ENCODE measurements around the gene CLCN1. TPM values are rescaled to one million over a fixed set of nuclear protein-coding genes. Genes with fewer than 3 reads are reported as not detected.
"Not testable (repeated sequence)": the region's sequence is repeated elsewhere in the genome, so short reads cannot be mapped to it uniquely, and the experiment has no call there.

Gene CLCN1
- total RNA-seq, 1 donor from 2014 or later = not detected

DNA sequence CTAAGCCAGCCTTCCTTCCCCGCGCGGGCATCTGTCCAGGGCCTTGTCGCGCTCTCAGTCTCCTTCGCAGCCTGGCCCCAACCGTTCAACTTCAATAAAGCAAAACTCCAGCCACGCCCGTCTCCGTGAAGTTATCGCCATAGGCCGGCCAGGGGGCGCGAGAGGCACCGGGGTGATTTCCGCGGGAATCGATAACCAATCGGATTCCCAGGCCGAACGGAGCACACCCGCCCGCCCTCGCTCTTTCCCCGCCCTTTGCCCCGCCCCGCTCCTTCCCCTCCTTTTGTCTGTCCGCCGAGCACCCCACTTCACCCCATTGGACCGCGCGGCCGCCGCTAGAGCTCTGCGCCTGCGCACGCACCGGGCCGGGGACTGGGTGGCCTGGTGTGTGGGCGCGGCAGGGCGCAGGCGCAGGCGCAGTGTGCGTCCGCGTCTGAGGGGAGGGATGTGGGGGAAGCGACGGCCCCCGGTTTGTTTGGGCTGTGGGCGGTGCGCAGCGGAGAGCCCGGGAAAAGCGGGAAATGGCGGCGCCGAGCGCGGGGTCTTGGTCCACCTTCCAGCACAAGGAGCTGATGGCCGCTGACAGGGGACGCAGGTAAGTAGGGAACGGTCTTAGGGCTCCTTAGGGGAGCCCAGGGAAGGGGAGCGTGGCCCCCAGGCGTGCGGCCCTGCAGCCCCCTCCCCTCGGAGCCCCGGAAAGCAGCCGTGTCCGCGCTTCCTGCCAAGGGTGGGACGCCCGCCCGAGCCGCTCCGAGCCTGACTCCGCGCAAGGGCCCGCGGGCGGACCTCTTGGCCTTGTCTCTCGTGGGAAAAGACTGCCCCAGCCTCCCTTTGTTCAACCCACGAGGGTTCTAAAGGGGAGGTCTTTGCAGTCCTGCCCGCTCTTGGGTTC, 27.7 kb upstream of the CLCN1 start, which contains the start of gene CASP2:
CASP2 (plus strand) TSS at position 417 of the 892 bp plus-strand sequence; CDS start at position 522, 105 bp downstream.
- Mint-ChIP-seq H3K27ac (ENCODE audit: unreplicated experiment) (peak within 1 kb of the TSS; percentile 90), H3K4me3 (ENCODE audit: unreplicated experiment) (peak within 1 kb of the TSS; percentile 87), H3K36me3 (ENCODE audit: unreplicated experiment) (peaks cover 14% of the 10 kb centered on the region), H3K27me3 (ENCODE audit: unreplicated experiment) (no peaks in the 10 kb centered on the region), H3K9me3 (ENCODE audit: unreplicated experiment) (no peaks in the 10 kb centered on the region), H3K4me1 (ENCODE audit: unreplicated experiment) (peaks cover 38% of the 10 kb centered on the region)
- DNase-seq (ENCODE audit: extremely low spot score, unreplicated experiment) = peak; percentile 99
- TF ChIP-seq, protein P1, sequence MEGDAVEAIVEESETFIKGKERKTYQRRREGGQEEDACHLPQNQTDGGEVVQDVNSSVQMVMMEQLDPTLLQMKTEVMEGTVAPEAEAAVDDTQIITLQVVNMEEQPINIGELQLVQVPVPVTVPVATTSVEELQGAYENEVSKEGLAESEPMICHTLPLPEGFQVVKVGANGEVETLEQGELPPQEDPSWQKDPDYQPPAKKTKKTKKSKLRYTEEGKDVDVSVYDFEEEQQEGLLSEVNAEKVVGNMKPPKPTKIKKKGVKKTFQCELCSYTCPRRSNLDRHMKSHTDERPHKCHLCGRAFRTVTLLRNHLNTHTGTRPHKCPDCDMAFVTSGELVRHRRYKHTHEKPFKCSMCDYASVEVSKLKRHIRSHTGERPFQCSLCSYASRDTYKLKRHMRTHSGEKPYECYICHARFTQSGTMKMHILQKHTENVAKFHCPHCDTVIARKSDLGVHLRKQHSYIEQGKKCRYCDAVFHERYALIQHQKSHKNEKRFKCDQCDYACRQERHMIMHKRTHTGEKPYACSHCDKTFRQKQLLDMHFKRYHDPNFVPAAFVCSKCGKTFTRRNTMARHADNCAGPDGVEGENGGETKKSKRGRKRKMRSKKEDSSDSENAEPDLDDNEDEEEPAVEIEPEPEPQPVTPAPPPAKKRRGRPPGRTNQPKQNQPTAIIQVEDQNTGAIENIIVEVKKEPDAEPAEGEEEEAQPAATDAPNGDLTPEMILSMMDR (IDR thresholded peaks at IDR 0.05) = peak; percentile 51

DNA sequence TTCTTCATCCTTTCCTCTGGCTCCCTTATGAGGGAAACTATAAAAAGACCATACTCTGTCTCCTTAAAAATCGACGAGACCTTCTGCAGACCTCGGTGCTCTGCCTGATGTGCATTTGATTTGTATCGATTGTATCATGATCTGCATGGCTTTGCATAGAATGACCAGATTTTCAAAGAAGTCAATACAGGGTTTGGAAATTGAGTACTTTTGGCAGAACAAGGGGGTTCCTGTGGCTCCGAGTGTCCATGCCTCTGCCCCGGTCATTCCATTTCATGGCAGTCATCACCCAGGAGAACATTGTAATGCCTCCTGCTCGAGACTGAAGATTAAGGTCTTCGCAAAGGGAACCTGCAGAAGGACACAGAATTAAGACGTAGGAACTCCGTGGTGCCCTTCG, 27.1 kb upstream of the CLCN1 start:
- TF ChIP-seq, protein P1 (IDR thresholded peaks at IDR 0.05) = no peak
- Mint-ChIP-seq H3K27ac (ENCODE audit: unreplicated experiment) (peak overlapping the region; percentile 86), H3K4me3 (ENCODE audit: unreplicated experiment) (peak overlapping the region; percentile 87), H3K36me3 (ENCODE audit: unreplicated experiment) (peaks cover 17% of the 10 kb centered on the region), H3K27me3 (ENCODE audit: unreplicated experiment) (no peaks in the 10 kb centered on the region), H3K4me1 (ENCODE audit: unreplicated experiment) (peaks cover 35% of the 10 kb centered on the region), H3K9me3 (ENCODE audit: unreplicated experiment) (no peaks in the 10 kb centered on the region)
- no peak for DNase-seq (ENCODE audit: extremely low spot score, unreplicated experiment)

DNA sequence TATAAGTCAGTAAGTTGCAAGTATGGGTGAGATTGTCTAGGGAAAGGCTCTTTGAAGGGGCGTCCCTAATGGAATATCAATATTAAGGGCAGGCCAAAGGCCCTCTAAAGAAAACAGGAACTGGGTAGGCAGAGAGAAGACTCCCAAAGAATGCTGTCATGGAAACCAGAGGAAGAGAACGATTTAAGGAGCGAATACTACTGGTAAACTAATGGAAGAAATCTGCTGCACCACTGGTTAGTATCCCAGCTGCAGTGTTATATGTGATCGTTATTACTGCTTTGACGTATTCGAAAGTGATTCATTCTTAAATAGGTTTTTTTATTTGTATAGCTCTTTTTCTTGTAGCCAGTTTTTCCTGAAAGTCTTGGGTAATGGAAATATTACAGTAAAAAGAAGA, 26.5 kb upstream of the CLCN1 start:
- DNase-seq (ENCODE audit: extremely low spot score, unreplicated experiment) = no peak
- Mint-ChIP-seq H3K4me3 (ENCODE audit: unreplicated experiment) (peak overlapping the region; percentile 87), H3K27me3 (ENCODE audit: unreplicated experiment) (no peaks in the 10 kb centered on the region), H3K36me3 (ENCODE audit: unreplicated experiment) (peaks cover 23% of the 10 kb centered on the region), H3K27ac (ENCODE audit: unreplicated experiment) (peak overlapping the region; percentile 86), H3K9me3 (ENCODE audit: unreplicated experiment) (no peaks in the 10 kb centered on the region), H3K4me1 (ENCODE audit: unreplicated experiment) (peaks cover 33% of the 10 kb centered on the region)
- TF ChIP-seq, protein P1 (IDR thresholded peaks at IDR 0.05) = no peak

DNA sequence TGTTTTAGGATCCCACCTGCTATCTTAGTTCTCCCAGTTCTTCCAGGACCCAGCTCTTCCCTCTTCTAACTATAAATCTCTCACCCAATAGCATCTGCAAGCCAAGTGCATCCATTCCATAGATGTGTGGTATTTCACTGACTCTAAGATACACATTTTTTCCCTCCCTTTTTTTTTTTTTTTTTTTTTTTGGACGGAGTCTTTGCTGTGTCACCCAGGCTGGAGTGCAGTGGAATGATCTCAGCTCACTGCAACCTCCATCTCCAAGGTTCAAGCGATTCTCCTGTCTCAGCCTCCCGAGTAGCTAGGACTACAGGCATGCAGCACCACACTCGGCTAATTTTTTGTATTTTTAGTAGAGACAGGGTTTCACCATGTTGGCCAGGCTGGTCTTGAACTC, 26.0 kb upstream of the CLCN1 start:
- H3K27me3 Mint-ChIP-seq (ENCODE audit: unreplicated experiment); DNase-seq (ENCODE audit: extremely low spot score, unreplicated experiment); H3K9me3 Mint-ChIP-seq (ENCODE audit: unreplicated experiment): not testable (repeated sequence)
- H3K4me1 Mint-ChIP-seq (ENCODE audit: unreplicated experiment) = peaks cover 33% of the 10 kb centered on the region
- H3K4me3 Mint-ChIP-seq (ENCODE audit: unreplicated experiment) = peak overlapping the region; percentile 87
- H3K27ac Mint-ChIP-seq (ENCODE audit: unreplicated experiment) = peak overlapping the region; percentile 86
- H3K36me3 Mint-ChIP-seq (ENCODE audit: unreplicated experiment) = peaks cover 27% of the 10 kb centered on the region

DNA sequence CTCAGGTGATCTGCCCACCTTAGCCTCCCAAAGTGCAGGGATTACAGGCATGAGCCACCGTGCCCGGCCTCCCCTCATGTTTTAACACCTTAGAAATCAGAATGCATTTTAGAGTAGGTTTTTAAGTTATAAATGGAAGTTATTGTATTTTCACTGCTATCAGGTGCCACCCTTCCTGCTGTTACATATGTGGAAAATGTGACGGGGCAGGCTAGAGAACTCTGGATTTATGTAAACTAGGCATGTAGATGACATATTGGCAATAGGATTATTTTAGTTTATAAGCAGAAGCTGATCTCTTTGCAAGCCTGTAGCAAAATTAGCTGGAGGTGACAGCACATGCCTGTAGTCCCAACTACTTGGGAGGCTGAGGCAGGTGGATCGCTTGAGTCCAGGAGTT, 25.6 kb upstream of the CLCN1 start:
- TF ChIP-seq, protein P1 (IDR thresholded peaks at IDR 0.05) = no peak
- H3K27me3 Mint-ChIP-seq (ENCODE audit: unreplicated experiment) = no peaks in the 10 kb centered on the region
- H3K36me3 Mint-ChIP-seq (ENCODE audit: unreplicated experiment) = peaks cover 31% of the 10 kb centered on the region
- H3K4me1 Mint-ChIP-seq (ENCODE audit: unreplicated experiment) = peaks cover 32% of the 10 kb centered on the region
- H3K27ac Mint-ChIP-seq (ENCODE audit: unreplicated experiment) = no peak overlapping the region
- H3K4me3 Mint-ChIP-seq (ENCODE audit: unreplicated experiment) = peak overlapping the region; percentile 22
- DNase-seq (ENCODE audit: extremely low spot score, unreplicated experiment) = no peak
- no peaks in the 10 kb centered on the region for H3K9me3 Mint-ChIP-seq (ENCODE audit: unreplicated experiment)
